PFSK-1 (cell line): Measurements from ENCODE around the gene PTPN9.

Source experiments
- FOXP2 ChIP-seq: optimal IDR thresholded peaks from 2 replicates; pipeline ENCODE3; 2011; ENCODE audit warnings: borderline replicate concordance, control low read depth, inconsistent platforms; ENCODE audit not compliant: insufficient read depth; ENCODE audit errors: extremely low read length, extremely low read depth
- POLR2AphosphoS5 ChIP-seq: IDR thresholded peaks from 2 replicates; pipeline ENCODE4 v1.6.1; 2012; ENCODE audit warnings: low read depth, mild to moderate bottlenecking, control low read depth, low read length, moderate library complexity
- REST ChIP-seq, 2 experiments: IDR thresholded peaks; 2 replicates each; pipeline versions ENCODE4 v1.6.1 to v1.8.0; 2011 to 2012; ENCODE audit warnings: low read depth in 2 of 2, low read length in 2 of 2, control low read depth in 1 of 2, inconsistent platforms in 1 of 2, mild to moderate bottlenecking in 1 of 2, moderate library complexity in 1 of 2; ENCODE audit not compliant: insufficient read depth in 1 of 2
- SIN3A ChIP-seq: IDR thresholded peaks from 2 replicates; pipeline ENCODE4 v1.6.1; 2012; ENCODE audit warnings: mild to moderate bottlenecking, low read length, moderate library complexity, borderline replicate concordance; ENCODE audit not compliant: insufficient read depth
- TAF1 ChIP-seq: IDR thresholded peaks from 2 replicates; pipeline ENCODE4 v1.6.1; 2012; ENCODE audit warnings: low read length, control low read depth, borderline replicate concordance; ENCODE audit not compliant: insufficient read depth

The PTPN9 gene

GRCh38 chr15:75544359-75544758 is 34.8 kb downstream of the PTPN9 start:
- TF ChIP-seq SIN3A (no peak), REST (IDR thresholded peaks at IDR 0.05; ENCODE audit: insufficient read depth in 1 of 2, low read depth in 2 of 2, low read length in 2 of 2) (no peak), POLR2AphosphoS5 (no peak), FOXP2 (no peak), TAF1 (no peak)

- no peak for TF ChIP-seq POLR2AphosphoS5
These were observed 36.7 kb downstream of the PTPN9 start for GRCh38 chr15:75542386-75542797.

DNA sequence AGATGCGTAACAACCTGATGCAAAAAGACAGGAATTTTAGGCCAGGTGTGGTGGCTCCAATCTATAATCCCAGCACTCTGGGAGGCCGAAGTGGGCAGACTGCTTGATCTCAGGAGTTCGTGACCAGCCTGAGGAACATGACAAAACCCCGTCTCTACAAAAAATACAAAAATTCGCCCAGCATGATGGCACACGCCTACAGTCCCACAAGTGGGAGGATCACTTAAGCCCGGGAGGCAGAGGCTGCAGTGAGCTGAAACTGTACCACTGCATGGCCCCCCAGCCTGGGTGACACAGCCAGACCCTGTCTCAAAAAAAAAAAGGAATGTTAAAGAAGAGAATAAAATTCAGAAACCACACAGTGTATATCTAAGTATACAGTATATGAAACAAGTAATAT is 40.7 kb downstream of the PTPN9 start:
- no peak for TF ChIP-seq REST (IDR thresholded peaks at IDR 0.05; ENCODE audit: insufficient read depth in 1 of 2, low read depth in 2 of 2, low read length in 2 of 2)

DNA sequence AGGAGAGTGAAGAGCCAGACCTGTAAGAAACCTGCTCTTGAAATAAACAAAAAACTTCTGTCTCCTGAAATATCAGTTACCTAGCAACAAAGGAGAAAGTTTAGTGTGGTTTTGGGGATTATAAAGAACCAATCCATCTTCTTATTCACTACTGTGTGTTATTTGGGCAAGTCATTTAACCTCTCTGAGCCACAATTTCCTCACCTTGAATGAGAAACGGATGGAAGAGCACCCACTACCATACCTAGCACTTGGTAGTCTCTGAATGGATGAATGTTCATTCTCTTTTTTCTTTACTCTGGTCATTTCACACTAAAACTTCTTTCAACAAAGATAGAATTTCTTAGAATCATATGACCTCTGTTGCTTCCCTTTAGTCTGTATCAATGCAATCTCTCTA is 45.2 kb downstream of the PTPN9 start:
- TF ChIP-seq POLR2AphosphoS5 (no peak), FOXP2 (no peak), REST (IDR thresholded peaks at IDR 0.05; ENCODE audit: insufficient read depth in 1 of 2, low read depth in 2 of 2, low read length in 2 of 2) (no peak), TAF1 (no peak), SIN3A (no peak)

- TF ChIP-seq SIN3A (peak; percentile 91; the same call in 1 of the 2 replicates), REST (IDR thresholded peaks at IDR 0.05; ENCODE audit: insufficient read depth in 1 of 2, low read depth in 2 of 2, low read length in 2 of 2) (peak in 1 of 2 experiments; percentile 67; a peak in 2 of 4 replicates), FOXP2 (peak; percentile 41), TAF1 (no peak), POLR2AphosphoS5 (no peak)
These were observed 46.5 kb downstream of the PTPN9 start for GRCh38 chr15:75532413-75533250.
